ENCODE results near the gene SLC28A3. TPM values are rescaled to one million over a fixed set of nuclear protein-coding genes. Genes with fewer than 3 reads are reported as not detected.

Gene SLC28A3
- total and polyA plus RNA-seq, 10 of the 15 experiments (the other 5 are each of a cell fraction or from before 2014, with no cell fraction given), result 0.03 to 0.39 (median 0.07) TPM; not detected in 2

- TF ChIP-seq BCL3 (IDR thresholded peaks at IDR 0.05; ENCODE audit: borderline replicate concordance, insufficient read depth, low read depth, low read length, poor library complexity, severe bottlenecking), result no peak
- no peak for TF ChIP-seq PRDM15 (CRISPR knock-in tag; IDR thresholded peaks at IDR 0.05)
- TF ChIP-seq JUND (IDR thresholded peaks at IDR 0.05; ENCODE audit: low read depth, low read length), result no peak
- no peak for TF ChIP-seq ZNF24 (IDR thresholded peaks at IDR 0.05)
- peak; percentile 90 for TF ChIP-seq SMC3 (IDR thresholded peaks at IDR 0.05; ENCODE audit: borderline replicate concordance, low read length)
- TF ChIP-seq TCF3 (IDR thresholded peaks at IDR 0.05; ENCODE audit: borderline replicate concordance, insufficient read depth, low read depth, low read length), result no peak
These were observed 79.3 kb downstream of the SLC28A3 start (continued) for GRCh38 chr9:84261070-84261746.

All from GM12878 (cell line).